Measurements from ENCODE around the gene SLC22A2. TPM values are rescaled to one million over a fixed set of nuclear protein-coding genes. Genes with fewer than 3 reads are reported as not detected.
A peak's percentile ranks its signal among the peaks of the same experiment; 100 is the strongest.

Gene SLC22A2
- total and polyA plus RNA-seq, 2 donors from 2014 or later: 27.9 to 73.7 TPM

DNA sequence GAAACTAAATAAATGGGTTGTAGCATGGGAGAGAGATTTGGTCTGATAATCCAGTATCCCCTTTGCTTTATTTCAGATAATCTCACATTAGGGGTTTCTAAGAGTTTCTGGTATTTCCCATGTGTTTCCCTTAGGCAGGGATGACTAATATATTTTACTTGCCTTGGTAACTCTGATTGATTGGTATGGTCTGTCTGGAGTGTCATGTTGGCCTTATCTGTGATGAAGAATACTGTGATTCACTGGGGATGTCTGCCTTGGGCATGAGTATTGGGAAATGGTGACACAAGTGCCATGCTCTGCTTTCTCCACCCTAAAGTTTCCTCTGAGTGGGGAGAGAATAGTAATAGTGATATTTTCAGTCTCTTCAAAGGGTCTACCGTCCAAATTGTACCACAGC lies 10.1 kb downstream of the SLC22A2 start:
- H3K27me3 ChIP-seq (ENCODE audit: control insufficient read depth, insufficient read depth, low read length): no peaks in the 10 kb centered on the region
- peaks cover 0 to 7% (median 0%) of the 10 kb centered on the region in 3 donors for H3K36me3 ChIP-seq (ENCODE audit: control insufficient read depth in 2 of 3, insufficient read depth in 3 of 3, low read length in 3 of 3)
- H3K9ac ChIP-seq (ENCODE audit: low read length in 3 of 3): no peak overlapping the region
- DNase-seq (no peak), FAIRE-seq (no peak)
- peak overlapping the region in 1 of 2 donors; percentile 34 for H3K27ac ChIP-seq (ENCODE audit: low read depth in 2 of 2, low read length in 2 of 2)
- no peaks in the 10 kb centered on the region for H3K9me3 ChIP-seq (ENCODE audit: control insufficient read depth in 2 of 3, insufficient read depth in 1 of 3, low read length in 3 of 3)
- TF ChIP-seq, protein P1, sequence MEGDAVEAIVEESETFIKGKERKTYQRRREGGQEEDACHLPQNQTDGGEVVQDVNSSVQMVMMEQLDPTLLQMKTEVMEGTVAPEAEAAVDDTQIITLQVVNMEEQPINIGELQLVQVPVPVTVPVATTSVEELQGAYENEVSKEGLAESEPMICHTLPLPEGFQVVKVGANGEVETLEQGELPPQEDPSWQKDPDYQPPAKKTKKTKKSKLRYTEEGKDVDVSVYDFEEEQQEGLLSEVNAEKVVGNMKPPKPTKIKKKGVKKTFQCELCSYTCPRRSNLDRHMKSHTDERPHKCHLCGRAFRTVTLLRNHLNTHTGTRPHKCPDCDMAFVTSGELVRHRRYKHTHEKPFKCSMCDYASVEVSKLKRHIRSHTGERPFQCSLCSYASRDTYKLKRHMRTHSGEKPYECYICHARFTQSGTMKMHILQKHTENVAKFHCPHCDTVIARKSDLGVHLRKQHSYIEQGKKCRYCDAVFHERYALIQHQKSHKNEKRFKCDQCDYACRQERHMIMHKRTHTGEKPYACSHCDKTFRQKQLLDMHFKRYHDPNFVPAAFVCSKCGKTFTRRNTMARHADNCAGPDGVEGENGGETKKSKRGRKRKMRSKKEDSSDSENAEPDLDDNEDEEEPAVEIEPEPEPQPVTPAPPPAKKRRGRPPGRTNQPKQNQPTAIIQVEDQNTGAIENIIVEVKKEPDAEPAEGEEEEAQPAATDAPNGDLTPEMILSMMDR (IDR thresholded peaks at IDR 0.05; ENCODE audit: borderline replicate concordance, extremely low read depth, insufficient read depth): no peak
- no peak overlapping the region for H3K4me3 ChIP-seq (ENCODE audit: low read length in 3 of 3)
- intact Hi-C loops (cut with DNase I): no loop called here
- H3K4me1 ChIP-seq (ENCODE audit: control insufficient read depth in 2 of 3, insufficient read depth in 2 of 3, low read depth in 1 of 3, low read length in 3 of 3): peaks cover 3 to 33% (median 4%) of the 10 kb centered on the region in 3 donors

DNA sequence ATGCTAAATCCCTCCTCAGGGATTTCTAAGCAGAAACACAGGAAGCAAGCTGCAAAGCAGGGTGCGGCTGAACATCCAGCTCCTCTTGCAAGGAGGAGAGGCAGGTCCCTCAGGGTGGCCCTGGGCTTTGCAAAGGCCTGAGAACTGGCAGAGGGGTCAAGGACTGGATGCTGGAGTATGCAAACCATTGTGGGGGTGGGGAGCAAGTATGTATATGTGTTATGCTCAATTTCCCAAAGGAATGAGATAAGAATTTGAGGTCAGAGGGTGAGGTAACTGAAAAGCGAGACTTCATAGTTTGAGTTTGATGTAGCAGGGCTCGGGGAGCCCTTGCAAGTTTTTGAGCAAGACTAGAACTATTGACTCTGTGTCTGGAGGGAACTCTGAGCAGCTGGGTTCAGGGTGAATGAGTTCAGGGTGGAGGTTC lies 11.2 kb downstream of the SLC22A2 start:
- TF ChIP-seq, protein P1 (IDR thresholded peaks at IDR 0.05; ENCODE audit: borderline replicate concordance, extremely low read depth, insufficient read depth): no peak
- Histone ChIP-seq H3K4me1 (ENCODE audit: control insufficient read depth in 2 of 3, insufficient read depth in 2 of 3, low read depth in 1 of 3, low read length in 3 of 3) (peaks cover 3 to 24% (median 4%) of the 10 kb centered on the region in 3 donors), H3K36me3 (ENCODE audit: control insufficient read depth in 2 of 3, insufficient read depth in 3 of 3, low read length in 3 of 3) (peaks cover 0 to 8% (median 0%) of the 10 kb centered on the region in 3 donors), H3K9ac (ENCODE audit: low read length in 3 of 3) (no peak overlapping the region), H3K27me3 (ENCODE audit: control insufficient read depth, insufficient read depth, low read length) (no peaks in the 10 kb centered on the region), H3K4me3 (ENCODE audit: low read length in 3 of 3) (no peak overlapping the region), H3K27ac (ENCODE audit: low read depth in 2 of 2, low read length in 2 of 2) (no peak overlapping the region), H3K9me3 (ENCODE audit: control insufficient read depth in 2 of 3, insufficient read depth in 1 of 3, low read length in 3 of 3) (no peaks in the 10 kb centered on the region)
- DNase-seq: peak in 4 of 5 donors; percentile 53 to 67 (median 62)
- FAIRE-seq: no peak
- intact Hi-C loops (cut with DNase I): no loop called here

DNA sequence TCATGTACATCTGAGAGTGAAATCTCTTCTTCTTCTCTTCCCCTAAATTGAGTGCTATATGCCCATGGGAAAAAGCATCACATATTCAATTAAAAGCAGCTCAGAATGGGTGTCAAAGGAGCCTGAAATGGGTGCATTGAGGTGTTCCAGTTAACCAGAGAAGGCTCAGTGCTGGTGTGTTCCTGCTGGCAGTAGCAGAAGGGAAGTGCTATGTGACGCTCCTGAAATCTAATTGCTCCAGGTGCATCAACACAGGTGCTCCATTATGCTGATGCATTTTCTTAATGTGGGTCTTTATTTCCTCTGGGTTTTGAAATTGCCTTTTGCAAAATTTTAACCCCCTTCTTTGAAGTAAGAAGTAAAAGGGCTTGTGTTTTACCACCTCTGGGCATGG lies 17.9 kb downstream of the SLC22A2 start:
- intact Hi-C loops (cut with DNase I): no loop called here
- Histone ChIP-seq H3K4me1 (ENCODE audit: control insufficient read depth in 2 of 3, insufficient read depth in 2 of 3, low read depth in 1 of 3, low read length in 3 of 3) (no peaks in the 10 kb centered on the region), H3K27me3 (ENCODE audit: control insufficient read depth, insufficient read depth, low read length) (no peaks in the 10 kb centered on the region), H3K9me3 (ENCODE audit: control insufficient read depth in 2 of 3, insufficient read depth in 1 of 3, low read length in 3 of 3) (peaks cover 0 to 4% (median 2%) of the 10 kb centered on the region in 3 donors), H3K9ac (ENCODE audit: low read length in 3 of 3) (no peak overlapping the region), H3K4me3 (ENCODE audit: low read length in 3 of 3) (no peak overlapping the region), H3K27ac (ENCODE audit: low read depth in 2 of 2, low read length in 2 of 2) (no peak overlapping the region), H3K36me3 (ENCODE audit: control insufficient read depth in 2 of 3, insufficient read depth in 3 of 3, low read length in 3 of 3) (peaks cover 0 to 11% (median 0%) of the 10 kb centered on the region in 3 donors)
- FAIRE-seq: no peak
- TF ChIP-seq, protein P1 (IDR thresholded peaks at IDR 0.05; ENCODE audit: borderline replicate concordance, extremely low read depth, insufficient read depth): no peak
- no peak for DNase-seq
